AG04450 (cell line): ENCODE data around the gene ANXA10. TPM values are rescaled to one million over a fixed set of nuclear protein-coding genes. Genes with fewer than 3 reads are reported as not detected.

ENCODE experiments used
- CTCF ChIA-PET: fragments of 300-600, 350-600 bp; formaldehyde crosslinking; extraction: SDS; loops from one replicate; lab custom pipeline; 2022; ENCODE audit warnings: antibody characterized with exemption, inconsistent platforms; lab: Charles Lee
- POLR2A ChIA-PET: fragments of 350-600 bp; formaldehyde crosslinking; extraction: SDS; loops from one replicate; lab custom pipeline; 2021; ENCODE audit warnings: antibody characterized with exemption, inconsistent platforms; lab: Yijun Ruan, JAX
- DNase-seq: peaks from one replicate; pipeline ENCODE4 v3.0.0-alpha.2; 2011; ENCODE audit warnings: low read depth, low spot score
- H3K27ac ChIP-seq: one replicate; pipeline ENCODE4 v1.5.1; 2012; ENCODE audit warnings: low read depth, low read length, control low read depth
- H3K27me3 ChIP-seq: one replicate; pipeline ENCODE4 v1.6.0; 2012; ENCODE audit warnings: low read length; ENCODE audit not compliant: control insufficient read depth, insufficient read depth
- H3K4me3 ChIP-seq: 2 replicates; pipeline ENCODE4 v1.5.1; 2011; ENCODE audit warnings: mild to moderate bottlenecking, low read depth, low read length, control low read depth
- H3K9me3 ChIP-seq: 2 replicates; pipeline ENCODE4 v1.5.1; 2012; ENCODE audit warnings: low read length; ENCODE audit not compliant: control insufficient read depth, insufficient read depth
- CTCF ChIP-seq: IDR thresholded peaks from 2 replicates; pipeline ENCODE4 v1.5.1; 2011; ENCODE audit warnings: low read depth, low read length, control low read depth, inconsistent platforms
- polyA minus RNA-seq: library from RNA; depleted of rRNA, polyadenylated mRNA; stranded (reverse); fragments of >200 nt; gene quantifications from 2 replicates; pipeline ENCODE4 v1.2.3, GENCODE V29; 2011; rRNA and poly(A)+ RNA removed
- polyA plus RNA-seq: library from polyadenylated mRNA; depleted of rRNA; stranded (reverse); fragments of >200 nt; gene quantifications from 2 replicates; pipeline ENCODE4 v1.2.3, GENCODE V29; 2011; rRNA removed

The ANXA10 gene
- polyA plus RNA-seq (0.33 and 0.60 TPM in 2 replicates), polyA minus RNA-seq (0.14 TPM in 1 of 2 replicates, not detected in the other)

- CTCF ChIA-PET = no interaction called here
- POLR2A ChIA-PET = no interaction called here
- Histone ChIP-seq H3K27me3 (no peaks in the 10 kb centered on the region), H3K27ac (no peak within 1 kb of the TSS), H3K9me3 (no peaks in the 10 kb centered on the region), H3K4me3 (no peak within 1 kb of the TSS)
- TF ChIP-seq CTCF = no peak
- DNase-seq = no peak
These were observed at the start of gene ANXA10 for GRCh38 chr4:168092176-168092712. ANXA10 (plus strand) TSS chr4:168092537; CDS start chr4:168092701, 164 bp downstream.

GRCh38 chr4:168045354-168045753, 47.0 kb upstream of the ANXA10 start:
- H3K4me3 ChIP-seq = no peak overlapping the region
- POLR2A ChIA-PET = no interaction called here
- H3K27ac ChIP-seq = no peak overlapping the region
- no peaks in the 10 kb centered on the region for H3K9me3 ChIP-seq
- TF ChIP-seq CTCF = no peak
- no peak for DNase-seq
- no peaks in the 10 kb centered on the region for H3K27me3 ChIP-seq
- CTCF ChIA-PET = no interaction called here

- no peak for TF ChIP-seq CTCF
- Histone ChIP-seq H3K9me3 (no peaks in the 10 kb centered on the region), H3K4me3 (no peak overlapping the region), H3K27me3 (no peaks in the 10 kb centered on the region), H3K27ac (no peak overlapping the region)
- POLR2A ChIA-PET = no interaction called here
- CTCF ChIA-PET = no interaction called here
- no peak for DNase-seq
These were observed 42.3 kb upstream of the ANXA10 start for GRCh38 chr4:168050002-168050401.

GRCh38 chr4:168051526-168051925, 40.8 kb upstream of the ANXA10 start:
- no peaks in the 10 kb centered on the region for H3K27me3 ChIP-seq
- no peaks in the 10 kb centered on the region for H3K9me3 ChIP-seq
- no peak overlapping the region for H3K27ac ChIP-seq
- ChIA-PET POLR2A (no interaction called here), CTCF (no interaction called here)
- no peak for TF ChIP-seq CTCF
- DNase-seq = no peak
- H3K4me3 ChIP-seq = no peak overlapping the region

GRCh38 chr4:168057412-168057811, 34.9 kb upstream of the ANXA10 start:
- Histone ChIP-seq H3K4me3 (no peak overlapping the region), H3K9me3 (no peaks in the 10 kb centered on the region), H3K27ac (no peak overlapping the region), H3K27me3 (no peaks in the 10 kb centered on the region)
- POLR2A ChIA-PET = no interaction called here
- CTCF ChIA-PET = no interaction called here
- no peak for DNase-seq
- no peak for TF ChIP-seq CTCF
